Measurements from ENCODE around the gene GXYLT1.

The GXYLT1 gene

GRCh38 chr12:42099433-42099832 lies 45.2 kb downstream of the GXYLT1 start:
- Histone ChIP-seq H3K27ac (ENCODE audit: low read length) (no peak overlapping the region), H3K36me3 (ENCODE audit: control insufficient read depth in 2 of 2, insufficient read depth in 2 of 2, low read length in 2 of 2) (no peaks in the 10 kb centered on the region), H3K27me3 (ENCODE audit: control insufficient read depth in 1 of 2, insufficient read depth in 2 of 2, low read length in 2 of 2) (no peaks in the 10 kb centered on the region), H3K4me3 (ENCODE audit: low read length in 2 of 2) (no peak overlapping the region), H3K9me3 (ENCODE audit: control insufficient read depth in 2 of 2, low read length in 2 of 2) (no peaks in the 10 kb centered on the region), H3K4me1 (ENCODE audit: control insufficient read depth, insufficient read depth, low read length) (no peaks in the 10 kb centered on the region), H3K9ac (ENCODE audit: low read length in 2 of 2) (no peak overlapping the region)

GRCh38 chr12:42097971-42098370 lies 46.7 kb downstream of the GXYLT1 start:
- no peak overlapping the region for H3K9ac ChIP-seq (ENCODE audit: low read length in 2 of 2)
- no peak overlapping the region for H3K4me3 ChIP-seq (ENCODE audit: low read length in 2 of 2)
- no peaks in the 10 kb centered on the region for H3K9me3 ChIP-seq (ENCODE audit: control insufficient read depth in 2 of 2, low read length in 2 of 2)
- no peak overlapping the region for H3K27ac ChIP-seq (ENCODE audit: low read length)
- no peaks in the 10 kb centered on the region for H3K27me3 ChIP-seq (ENCODE audit: control insufficient read depth in 1 of 2, insufficient read depth in 2 of 2, low read length in 2 of 2)
- H3K4me1 ChIP-seq (ENCODE audit: control insufficient read depth, insufficient read depth, low read length) = no peaks in the 10 kb centered on the region
- H3K36me3 ChIP-seq (ENCODE audit: control insufficient read depth in 2 of 2, insufficient read depth in 2 of 2, low read length in 2 of 2) = no peaks in the 10 kb centered on the region

DNA sequence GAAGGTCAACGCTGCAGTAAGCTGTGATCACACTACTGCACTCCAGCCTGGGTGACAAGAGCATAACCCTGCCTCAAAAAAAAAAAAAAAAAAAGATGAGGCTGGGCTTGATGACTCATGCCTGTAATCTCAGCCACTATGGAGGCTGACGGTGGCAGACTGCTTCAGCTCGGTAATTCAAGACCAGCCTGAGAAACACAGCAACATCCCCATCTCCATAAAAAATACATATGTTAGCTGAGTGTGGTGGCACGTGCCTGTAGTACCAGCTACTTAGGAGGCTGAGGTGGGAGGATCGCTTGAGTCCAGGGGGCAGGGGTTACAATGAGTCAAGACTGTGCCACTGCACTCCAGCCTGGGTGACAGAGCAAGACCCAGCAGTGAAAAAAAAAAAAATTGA lies 50.4 kb downstream of the GXYLT1 start:
- Histone ChIP-seq H3K27me3 (ENCODE audit: control insufficient read depth in 1 of 2, insufficient read depth in 2 of 2, low read length in 2 of 2) (no peaks in the 10 kb centered on the region), H3K36me3 (ENCODE audit: control insufficient read depth in 2 of 2, insufficient read depth in 2 of 2, low read length in 2 of 2) (no peaks in the 10 kb centered on the region), H3K27ac (ENCODE audit: low read length) (no peak overlapping the region), H3K9ac (ENCODE audit: low read length in 2 of 2) (no peak overlapping the region), H3K4me1 (ENCODE audit: control insufficient read depth, insufficient read depth, low read length) (no peaks in the 10 kb centered on the region), H3K4me3 (ENCODE audit: low read length in 2 of 2) (no peak overlapping the region), H3K9me3 (ENCODE audit: control insufficient read depth in 2 of 2, low read length in 2 of 2) (no peaks in the 10 kb centered on the region)

DNA sequence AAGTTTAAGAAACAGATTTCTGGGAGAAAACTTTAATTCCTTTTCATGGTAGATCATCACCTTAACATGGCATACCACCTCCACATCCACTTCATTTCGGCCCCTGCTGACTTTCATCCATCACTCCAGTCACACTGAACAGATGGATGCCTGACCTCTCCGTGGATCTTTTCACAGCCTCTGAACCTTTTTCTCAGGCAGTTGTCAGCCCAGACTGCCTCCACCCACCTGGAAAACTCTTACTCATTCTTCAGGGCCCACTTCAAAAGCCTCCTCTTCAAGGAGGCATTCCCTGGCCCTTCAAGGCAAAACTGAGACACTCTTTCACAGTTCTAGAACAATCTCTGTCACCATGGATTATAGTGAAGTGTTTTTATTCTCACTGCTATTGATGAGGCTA lies 52.9 kb downstream of the GXYLT1 start:
- no peaks in the 10 kb centered on the region for H3K4me1 ChIP-seq (ENCODE audit: control insufficient read depth, insufficient read depth, low read length)
- no peaks in the 10 kb centered on the region for H3K27me3 ChIP-seq (ENCODE audit: control insufficient read depth in 1 of 2, insufficient read depth in 2 of 2, low read length in 2 of 2)
- H3K9ac ChIP-seq (ENCODE audit: low read length in 2 of 2) = no peak overlapping the region
- H3K4me3 ChIP-seq (ENCODE audit: low read length in 2 of 2) = no peak overlapping the region
- H3K36me3 ChIP-seq (ENCODE audit: control insufficient read depth in 2 of 2, insufficient read depth in 2 of 2, low read length in 2 of 2) = no peaks in the 10 kb centered on the region
- no peaks in the 10 kb centered on the region for H3K9me3 ChIP-seq (ENCODE audit: control insufficient read depth in 2 of 2, low read length in 2 of 2)
- no peak overlapping the region for H3K27ac ChIP-seq (ENCODE audit: low read length)

DNA sequence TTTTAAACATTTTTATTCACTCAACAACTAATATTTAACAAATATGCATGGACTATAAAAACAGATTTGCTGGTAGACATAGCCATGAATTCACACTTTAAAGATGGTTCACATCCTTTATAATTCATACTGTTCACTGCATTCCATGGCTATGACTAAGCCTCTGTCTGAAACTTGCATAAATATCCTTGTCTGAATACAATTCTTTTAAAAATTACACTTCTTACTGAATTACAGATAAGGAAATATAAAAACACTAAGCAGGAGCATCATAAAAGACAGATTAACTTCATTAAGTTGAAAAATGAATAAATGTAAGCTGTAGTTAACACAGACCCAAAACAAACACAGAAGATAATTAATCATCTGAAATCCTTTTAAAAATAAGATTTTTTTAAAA lies 53.8 kb downstream of the GXYLT1 start:
- Histone ChIP-seq H3K36me3 (ENCODE audit: control insufficient read depth in 2 of 2, insufficient read depth in 2 of 2, low read length in 2 of 2) (no peaks in the 10 kb centered on the region), H3K4me1 (ENCODE audit: control insufficient read depth, insufficient read depth, low read length) (no peaks in the 10 kb centered on the region), H3K9me3 (ENCODE audit: control insufficient read depth in 2 of 2, low read length in 2 of 2) (no peaks in the 10 kb centered on the region), H3K9ac (ENCODE audit: low read length in 2 of 2) (no peak overlapping the region), H3K27me3 (ENCODE audit: control insufficient read depth in 1 of 2, insufficient read depth in 2 of 2, low read length in 2 of 2) (no peaks in the 10 kb centered on the region), H3K27ac (ENCODE audit: low read length) (no peak overlapping the region), H3K4me3 (ENCODE audit: low read length in 2 of 2) (no peak overlapping the region)

- no peak overlapping the region for H3K9ac ChIP-seq (ENCODE audit: low read length in 2 of 2)
- no peak overlapping the region for H3K4me3 ChIP-seq (ENCODE audit: low read length in 2 of 2)
- no peaks in the 10 kb centered on the region for H3K9me3 ChIP-seq (ENCODE audit: control insufficient read depth in 2 of 2, low read length in 2 of 2)
- H3K4me1 ChIP-seq (ENCODE audit: control insufficient read depth, insufficient read depth, low read length) = no peaks in the 10 kb centered on the region
- H3K27me3 ChIP-seq (ENCODE audit: control insufficient read depth in 1 of 2, insufficient read depth in 2 of 2, low read length in 2 of 2) = no peaks in the 10 kb centered on the region
- no peaks in the 10 kb centered on the region for H3K36me3 ChIP-seq (ENCODE audit: control insufficient read depth in 2 of 2, insufficient read depth in 2 of 2, low read length in 2 of 2)
- no peak overlapping the region for H3K27ac ChIP-seq (ENCODE audit: low read length)
Observed at GRCh38 chr12:42086031-42086430, 58.6 kb downstream of the GXYLT1 start.

DNA sequence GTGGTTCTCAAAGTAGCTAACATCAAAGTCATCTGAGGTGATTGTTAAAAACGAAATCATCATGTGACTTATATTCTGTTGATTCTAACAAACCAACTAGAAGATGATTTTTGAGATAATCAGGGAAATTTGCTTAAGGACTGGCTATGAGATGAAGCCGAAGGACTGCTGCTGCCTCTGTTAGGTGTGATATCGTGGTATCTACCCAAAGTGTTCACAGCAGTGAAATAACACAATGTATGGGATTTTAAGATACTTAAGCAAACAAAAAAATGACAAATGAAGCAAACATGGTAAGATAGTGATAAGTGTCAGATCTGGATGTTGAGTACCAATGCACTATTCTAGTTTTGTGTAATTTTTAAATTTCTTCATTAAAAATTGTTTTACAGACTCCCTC lies 59.1 kb downstream of the GXYLT1 start:
- Histone ChIP-seq H3K9ac (ENCODE audit: low read length in 2 of 2) (no peak overlapping the region), H3K27ac (ENCODE audit: low read length) (no peak overlapping the region), H3K36me3 (ENCODE audit: control insufficient read depth in 2 of 2, insufficient read depth in 2 of 2, low read length in 2 of 2) (no peaks in the 10 kb centered on the region), H3K4me1 (ENCODE audit: control insufficient read depth, insufficient read depth, low read length) (no peaks in the 10 kb centered on the region), H3K27me3 (ENCODE audit: control insufficient read depth in 1 of 2, insufficient read depth in 2 of 2, low read length in 2 of 2) (no peaks in the 10 kb centered on the region), H3K9me3 (ENCODE audit: control insufficient read depth in 2 of 2, low read length in 2 of 2) (no peaks in the 10 kb centered on the region), H3K4me3 (ENCODE audit: low read length in 2 of 2) (no peak overlapping the region)

DNA sequence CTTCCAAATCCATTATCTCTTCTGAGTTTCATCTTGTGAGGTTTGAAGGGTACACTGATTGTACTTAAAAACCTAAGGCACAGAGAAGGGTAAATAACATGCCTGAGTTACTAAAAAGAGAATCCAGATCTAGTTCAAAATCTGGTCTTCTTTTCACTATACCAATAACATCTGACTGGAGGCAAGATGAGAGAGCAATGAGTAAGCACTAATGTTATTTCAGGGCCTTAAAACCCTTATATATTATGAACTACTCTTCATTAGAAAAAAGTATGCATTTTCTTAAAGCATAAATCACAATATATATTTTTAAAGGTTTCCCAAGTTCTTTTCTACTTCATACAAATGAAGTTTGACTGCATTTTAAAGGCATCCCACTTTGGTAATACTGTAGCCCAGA lies 60.2 kb downstream of the GXYLT1 start:
- Histone ChIP-seq H3K9ac (ENCODE audit: low read length in 2 of 2) (no peak overlapping the region), H3K27me3 (ENCODE audit: control insufficient read depth in 1 of 2, insufficient read depth in 2 of 2, low read length in 2 of 2) (no peaks in the 10 kb centered on the region), H3K4me3 (ENCODE audit: low read length in 2 of 2) (no peak overlapping the region), H3K27ac (ENCODE audit: low read length) (no peak overlapping the region), H3K36me3 (ENCODE audit: control insufficient read depth in 2 of 2, insufficient read depth in 2 of 2, low read length in 2 of 2) (no peaks in the 10 kb centered on the region), H3K9me3 (ENCODE audit: control insufficient read depth in 2 of 2, low read length in 2 of 2) (no peaks in the 10 kb centered on the region), H3K4me1 (ENCODE audit: control insufficient read depth, insufficient read depth, low read length) (no peaks in the 10 kb centered on the region)

DNA sequence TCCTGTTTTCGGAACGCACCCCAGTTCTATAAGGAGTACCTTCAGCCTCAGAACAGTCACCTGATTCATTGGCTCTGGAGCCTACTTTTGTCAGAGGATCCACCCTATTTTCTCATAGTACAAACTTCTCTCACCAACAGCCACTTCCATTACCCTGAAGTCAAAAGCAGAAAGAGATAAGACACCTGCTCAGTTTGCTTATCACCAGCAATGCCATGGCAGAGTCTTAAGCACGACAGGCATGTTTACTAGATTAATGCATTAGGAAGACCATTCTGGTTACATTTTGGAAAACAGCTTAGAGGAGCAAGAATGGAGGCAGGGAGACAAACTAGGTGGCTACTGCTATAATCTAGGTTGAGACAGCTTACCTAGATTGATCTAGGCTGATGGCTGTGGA lies 67.7 kb downstream of the GXYLT1 start:
- no peaks in the 10 kb centered on the region for H3K4me1 ChIP-seq (ENCODE audit: control insufficient read depth, insufficient read depth, low read length)
- H3K27ac ChIP-seq (ENCODE audit: low read length) = no peak overlapping the region
- no peak overlapping the region for H3K4me3 ChIP-seq (ENCODE audit: low read length in 2 of 2)
- H3K9ac ChIP-seq (ENCODE audit: low read length in 2 of 2) = no peak overlapping the region
- H3K27me3 ChIP-seq (ENCODE audit: control insufficient read depth in 1 of 2, insufficient read depth in 2 of 2, low read length in 2 of 2) = no peaks in the 10 kb centered on the region
- H3K36me3 ChIP-seq (ENCODE audit: control insufficient read depth in 2 of 2, insufficient read depth in 2 of 2, low read length in 2 of 2) = no peaks in the 10 kb centered on the region
- no peaks in the 10 kb centered on the region for H3K9me3 ChIP-seq (ENCODE audit: control insufficient read depth in 2 of 2, low read length in 2 of 2)

GRCh38 chr12:42070036-42070435 lies 74.6 kb downstream of the GXYLT1 start:
- Histone ChIP-seq H3K4me1 (ENCODE audit: control insufficient read depth, insufficient read depth, low read length) (no peaks in the 10 kb centered on the region), H3K36me3 (ENCODE audit: control insufficient read depth in 2 of 2, insufficient read depth in 2 of 2, low read length in 2 of 2) (no peaks in the 10 kb centered on the region), H3K27ac (ENCODE audit: low read length) (no peak overlapping the region)

GRCh38 chr12:42059127-42059526 lies 85.5 kb downstream of the GXYLT1 start:
- Histone ChIP-seq H3K27ac (ENCODE audit: low read length) (no peak overlapping the region), H3K27me3 (ENCODE audit: control insufficient read depth in 1 of 2, insufficient read depth in 2 of 2, low read length in 2 of 2) (no peaks in the 10 kb centered on the region)

More at GRCh38 chr12:42070036-42070435, 74.6 kb downstream of the GXYLT1 start:
- H3K9ac ChIP-seq (ENCODE audit: low read length in 2 of 2) = no peak overlapping the region
- no peak overlapping the region for H3K4me3 ChIP-seq (ENCODE audit: low read length in 2 of 2)
- H3K9me3 ChIP-seq (ENCODE audit: control insufficient read depth in 2 of 2, low read length in 2 of 2) = no peaks in the 10 kb centered on the region
- H3K27me3 ChIP-seq (ENCODE audit: control insufficient read depth in 1 of 2, insufficient read depth in 2 of 2, low read length in 2 of 2) = no peaks in the 10 kb centered on the region

GRCh38 chr12:42056130-42056529 lies 88.5 kb downstream of the GXYLT1 start:
- no peaks in the 10 kb centered on the region for H3K4me1 ChIP-seq (ENCODE audit: control insufficient read depth, insufficient read depth, low read length)

More at GRCh38 chr12:42059127-42059526, 85.5 kb downstream of the GXYLT1 start:
- Histone ChIP-seq H3K9me3 (ENCODE audit: control insufficient read depth in 2 of 2, low read length in 2 of 2) (no peaks in the 10 kb centered on the region), H3K9ac (ENCODE audit: low read length in 2 of 2) (no peak overlapping the region), H3K4me1 (ENCODE audit: control insufficient read depth, insufficient read depth, low read length) (no peaks in the 10 kb centered on the region), H3K36me3 (ENCODE audit: control insufficient read depth in 2 of 2, insufficient read depth in 2 of 2, low read length in 2 of 2) (no peaks in the 10 kb centered on the region), H3K4me3 (ENCODE audit: low read length in 2 of 2) (no peak overlapping the region)

More at GRCh38 chr12:42056130-42056529, 88.5 kb downstream of the GXYLT1 start:
- no peak overlapping the region for H3K27ac ChIP-seq (ENCODE audit: low read length)
- no peaks in the 10 kb centered on the region for H3K27me3 ChIP-seq (ENCODE audit: control insufficient read depth in 1 of 2, insufficient read depth in 2 of 2, low read length in 2 of 2)
- H3K9me3 ChIP-seq (ENCODE audit: control insufficient read depth in 2 of 2, low read length in 2 of 2) = no peaks in the 10 kb centered on the region
- H3K9ac ChIP-seq (ENCODE audit: low read length in 2 of 2) = no peak overlapping the region
- no peak overlapping the region for H3K4me3 ChIP-seq (ENCODE audit: low read length in 2 of 2)
- H3K36me3 ChIP-seq (ENCODE audit: control insufficient read depth in 2 of 2, insufficient read depth in 2 of 2, low read length in 2 of 2) = no peaks in the 10 kb centered on the region

Data from stomach smooth muscle (tissue), 2 donors.